Esophagus squamous epithelium (tissue), 5 donors: Measurements from ENCODE around the gene FAM234A. TPM values are rescaled to one million over a fixed set of nuclear protein-coding genes. Genes with fewer than 3 reads are reported as not detected.
"Not testable (repeated sequence)": the region's sequence is repeated elsewhere in the genome, so short reads cannot be mapped to it uniquely, and the experiment has no call there.

Source experiments
- DNase-seq: peaks from one replicate; lab custom pipeline; 2025; lab: John Stamatoyannopoulos, UW
- H3K27ac ChIP-seq, 4 donors: fragments of 200-600 bp; sonication (generic); one replicate each; pipeline ENCODE4 v1.5.1; 2016 to 2019; ENCODE audit warnings: mild to moderate bottlenecking in 1 of 4
- H3K27me3 ChIP-seq, 4 donors: fragments of 200-600 bp; sonication (generic); 1 replicate in 3 of 4; 2 replicates in 1 of 4; pipeline versions ENCODE4 v1.5.1 to v1.6.0; 2017 to 2021; ENCODE audit warnings: antibody characterized with exemption in 1 of 4
- H3K36me3 ChIP-seq, 3 donors: fragments of 200-600 bp; sonication (generic); one replicate each; pipeline ENCODE4 v1.5.1; 2016 to 2019
- H3K4me1 ChIP-seq, 3 donors: fragments of 200-600 bp; sonication (generic); one replicate each; pipeline ENCODE4 v1.5.1; 2017 to 2019
- H3K4me3 ChIP-seq, 4 donors: fragments of 200-600 bp; sonication (generic); 1 replicate in 3 of 4; 2 replicates in 1 of 4; pipeline ENCODE4 v1.5.1; 2016 to 2019; ENCODE audit warnings: mild to moderate bottlenecking in 2 of 4, moderate library complexity in 1 of 4
- H3K9me3 ChIP-seq, 3 donors: fragments of 200-600 bp; sonication (generic); one replicate each; pipeline ENCODE4 v1.5.1; 2016 to 2019
- POLR2A ChIP-seq, 4 donors: fragments of 450-650 bp; IDR thresholded peaks; one replicate each; pipeline ENCODE4 v1.6.1; 2017; ENCODE audit warnings: antibody characterized with exemption in 4 of 4, mild to moderate bottlenecking in 4 of 4, moderate library complexity in 3 of 4
- WGBS, 2 donors: methylation state at CpG; one replicate each; pipeline ENCODE4 v1.1.5; 2018; 5-methylcytosine and 5-hydroxymethylcytosine counted together
- intact Hi-C: fragments of 100-400 bp; cut with DNase I; formaldehyde crosslinking; loops from one replicate; pipeline ENCODE4 v1.15.0; 2022
- total RNA-seq, 4 donors: library from RNA; depleted of rRNA; stranded (reverse); fragments of >200 nt; gene quantifications; one replicate each; pipeline ENCODE4 v1.1.0, GENCODE V29; 2016
- TF ChIP-seq, protein P1 (sequence below), 6 experiments: fragments of 450-650 bp in 4 of 6; fragments of 200-600 bp in 2 of 6; sonication (generic) in 2 of 6; IDR thresholded peaks; one replicate each; pipeline ENCODE4 v1.5.1; 2016 to 2019; ENCODE audit warnings: antibody characterized with exemption in 6 of 6, mild to moderate bottlenecking in 4 of 6, moderate library complexity in 4 of 6
- donor health status: DM: yes; HTN: yes; CAD: no.

The FAM234A gene
- total RNA-seq, 4 donors from 2014 or later = 16.5 to 147 (median 60.0) TPM

DNA sequence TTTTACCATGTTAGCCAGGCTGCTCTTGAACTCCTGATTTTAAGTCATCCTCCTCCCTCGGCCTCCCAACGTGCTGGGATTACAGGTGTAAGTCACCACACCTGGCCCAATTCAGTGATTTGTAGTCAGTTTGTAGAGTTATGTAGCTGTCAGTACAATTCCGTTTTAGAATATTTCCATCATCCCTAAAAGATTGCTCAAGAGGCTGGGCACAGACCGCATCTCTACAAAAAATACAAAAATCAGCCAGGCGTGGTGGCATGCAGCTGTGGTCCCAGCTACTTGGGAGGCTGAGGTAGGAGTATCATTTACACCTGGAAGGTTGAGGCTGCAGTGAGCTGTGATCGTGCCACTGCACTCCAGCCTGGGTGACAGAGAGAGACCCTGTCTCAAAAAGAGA lies 20.6 kb downstream of the FAM234A start:
- Histone ChIP-seq H3K27ac (no peak overlapping the region), H3K27me3 (no peaks in the 10 kb centered on the region), H3K4me1 (no peaks in the 10 kb centered on the region), H3K9me3 (no peaks in the 10 kb centered on the region), H3K36me3 (peaks cover 6 to 95% (median 10%) of the 10 kb centered on the region in 3 donors), H3K4me3 (no peak overlapping the region)
- TF ChIP-seq POLR2A (IDR thresholded peaks at IDR 0.05) = no peak
- TF ChIP-seq, protein P1, sequence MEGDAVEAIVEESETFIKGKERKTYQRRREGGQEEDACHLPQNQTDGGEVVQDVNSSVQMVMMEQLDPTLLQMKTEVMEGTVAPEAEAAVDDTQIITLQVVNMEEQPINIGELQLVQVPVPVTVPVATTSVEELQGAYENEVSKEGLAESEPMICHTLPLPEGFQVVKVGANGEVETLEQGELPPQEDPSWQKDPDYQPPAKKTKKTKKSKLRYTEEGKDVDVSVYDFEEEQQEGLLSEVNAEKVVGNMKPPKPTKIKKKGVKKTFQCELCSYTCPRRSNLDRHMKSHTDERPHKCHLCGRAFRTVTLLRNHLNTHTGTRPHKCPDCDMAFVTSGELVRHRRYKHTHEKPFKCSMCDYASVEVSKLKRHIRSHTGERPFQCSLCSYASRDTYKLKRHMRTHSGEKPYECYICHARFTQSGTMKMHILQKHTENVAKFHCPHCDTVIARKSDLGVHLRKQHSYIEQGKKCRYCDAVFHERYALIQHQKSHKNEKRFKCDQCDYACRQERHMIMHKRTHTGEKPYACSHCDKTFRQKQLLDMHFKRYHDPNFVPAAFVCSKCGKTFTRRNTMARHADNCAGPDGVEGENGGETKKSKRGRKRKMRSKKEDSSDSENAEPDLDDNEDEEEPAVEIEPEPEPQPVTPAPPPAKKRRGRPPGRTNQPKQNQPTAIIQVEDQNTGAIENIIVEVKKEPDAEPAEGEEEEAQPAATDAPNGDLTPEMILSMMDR (IDR thresholded peaks at IDR 0.05) = no peak
- intact Hi-C loops = no loop called here
- DNase-seq = no peak
- WGBS, 2 donors = 93 to 100% methylated on average over 6 of the region's 6 CpGs

- H3K27me3 ChIP-seq, DNase-seq, H3K4me3 ChIP-seq, H3K9me3 ChIP-seq, H3K27ac ChIP-seq, H3K4me1 ChIP-seq, intact Hi-C loops: not testable (repeated sequence)
- 97 to 98% methylated on average over 10 of the region's 13 CpGs for WGBS, 2 donors
- H3K36me3 ChIP-seq = peaks cover 20 to 95% (median 22%) of the 10 kb centered on the region in 3 donors
Observed at GRCh38 chr16:258091-258490, 23.5 kb downstream of the FAM234A start.

DNA sequence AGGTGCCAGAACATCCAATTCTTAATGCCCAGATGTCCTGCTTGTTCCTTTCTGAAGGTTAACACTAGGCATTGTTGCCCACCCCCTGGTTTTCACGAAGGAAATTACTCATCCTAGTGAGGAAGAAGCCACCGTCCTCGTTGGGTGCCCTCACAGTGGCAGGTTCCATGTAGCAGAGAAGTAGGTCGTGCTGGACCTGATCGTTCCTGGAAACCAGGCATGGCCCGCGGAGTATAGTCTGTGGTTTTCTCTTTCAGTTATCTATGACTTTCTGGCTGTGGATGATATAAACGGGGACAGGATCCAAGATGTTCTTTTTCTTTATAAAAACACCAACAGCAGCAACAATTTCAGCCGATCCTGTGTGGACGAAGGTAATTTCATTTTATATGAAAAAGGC lies 24.6 kb downstream of the FAM234A start:
- Histone ChIP-seq H3K4me1 (no peaks in the 10 kb centered on the region), H3K9me3 (no peaks in the 10 kb centered on the region), H3K27ac (no peak overlapping the region), H3K27me3 (no peaks in the 10 kb centered on the region), H3K36me3 (peaks cover 30 to 95% (median 32%) of the 10 kb centered on the region in 3 donors), H3K4me3 (no peak overlapping the region)
- intact Hi-C loops = no loop called here
- 72 to 74% methylated on average over 7 to 10 of the region's 10 CpGs for WGBS, 2 donors
- no peak for DNase-seq
- TF ChIP-seq, protein P1 (IDR thresholded peaks at IDR 0.05) = no peak
- TF ChIP-seq POLR2A (IDR thresholded peaks at IDR 0.05) = no peak

- Histone ChIP-seq H3K4me3 (no peak overlapping the region), H3K9me3 (no peaks in the 10 kb centered on the region), H3K27me3 (no peaks in the 10 kb centered on the region), H3K36me3 (peaks cover 30 to 95% (median 36%) of the 10 kb centered on the region in 3 donors), H3K27ac (no peak overlapping the region), H3K4me1 (no peaks in the 10 kb centered on the region)
- intact Hi-C loops = no loop called here
- TF ChIP-seq, protein P1 (IDR thresholded peaks at IDR 0.05) = no peak
- TF ChIP-seq POLR2A (IDR thresholded peaks at IDR 0.05) = no peak
- no peak for DNase-seq
- 84% methylated on average over 7 of the region's 13 CpGs; no CpG with 5 or more reads in 1 of the 2 donors for WGBS, 2 donors
Observed at GRCh38 chr16:259814-260253, 25.2 kb downstream of the FAM234A start.

GRCh38 chr16:260326-260725 lies 25.7 kb downstream of the FAM234A start:
- 92 to 100% methylated on average over 3 to 12 of the region's 19 CpGs for WGBS, 2 donors
- no peak overlapping the region for H3K4me3 ChIP-seq
- intact Hi-C loops = no loop called here
- no peaks in the 10 kb centered on the region for H3K9me3 ChIP-seq
- DNase-seq = no peak
- no peak for TF ChIP-seq POLR2A (IDR thresholded peaks at IDR 0.05)
- TF ChIP-seq, protein P1 (IDR thresholded peaks at IDR 0.05) = no peak
- H3K36me3 ChIP-seq = peaks cover 27 to 95% (median 36%) of the 10 kb centered on the region in 3 donors
- no peaks in the 10 kb centered on the region for H3K27me3 ChIP-seq
- H3K4me1 ChIP-seq = peaks cover 0 to under 1% (median 0%) of the 10 kb centered on the region in 3 donors
- H3K27ac ChIP-seq = no peak overlapping the region
